Measurements from ENCODE around the gene PSMA3.

- TF ChIP-seq CTCF (IDR thresholded peaks at IDR 0.05; ENCODE audit: low read depth, low read length, missing input control), result no peak
- TF ChIP-seq MAX (IDR thresholded peaks at IDR 0.05), result no peak
- TF ChIP-seq FOXA2 (IDR thresholded peaks at IDR 0.05), result no peak
- no peak for TF ChIP-seq TAF1 (conservative IDR thresholded peaks at IDR 0.05)
- no peak for TF ChIP-seq RAD21 (IDR thresholded peaks at IDR 0.05)
- no peak for TF ChIP-seq YY1 (IDR thresholded peaks at IDR 0.05)
- TF ChIP-seq REST (IDR thresholded peaks at IDR 0.05), result no peak
- TF ChIP-seq EGR1 (IDR thresholded peaks at IDR 0.05; ENCODE audit: low read depth in 2 of 2), result no peak
- TF ChIP-seq JUND (IDR thresholded peaks at IDR 0.05), result no peak
- no peak for TF ChIP-seq GABPA (IDR thresholded peaks at IDR 0.05 in 1 of 2, conservative IDR thresholded peaks at IDR 0.05 in 1 of 2)
- TF ChIP-seq FOXA1 (IDR thresholded peaks at IDR 0.05), result no peak
- TF ChIP-seq RXRA (IDR thresholded peaks at IDR 0.05), result no peak
- no peak for TF ChIP-seq HNF4G (IDR thresholded peaks at IDR 0.05)
- no peak for TF ChIP-seq SP1 (IDR thresholded peaks at IDR 0.05)
These were observed 47.0 kb downstream of the PSMA3 start for GRCh38 chr14:58291646-58292045.
